PC-9 (cell line): ENCODE data around the gene CPNE4. TPM values are rescaled to one million over a fixed set of nuclear protein-coding genes. Genes with fewer than 3 reads are reported as not detected.
A peak's percentile ranks its signal among the peaks of the same experiment; 100 is the strongest.

Experiments used
- BruUV-seq: library from RNA; stranded (reverse); fragments of 400-500 nt; replicated peaks from 2 replicates; lab custom pipeline; 2021; lab: Mats Ljungman, UMichigan
- CTCF ChIA-PET: fragments of 300-600 bp; sonication (Branson Sonifier 250); formaldehyde crosslinking; loops from one replicate; lab custom pipeline; 2022; ENCODE audit warnings: antibody characterized with exemption; lab: Charles Lee
- POLR2A ChIA-PET: fragments of 300-600 bp; sonication (Branson Sonifier 250); formaldehyde crosslinking; loops from one replicate; lab custom pipeline; 2022; ENCODE audit warnings: antibody characterized with exemption; ENCODE audit not compliant: unreplicated experiment; lab: Charles Lee
- DNase-seq, 2 experiments: peaks; one replicate each; pipeline versions ENCODE4 v3.0.0 to v3.0.0-alpha.2; 2015 to 2022; ENCODE audit warnings: mixed read lengths in 1 of 2
- H2AFZ ChIP-seq: fragments of 200-600 bp; sonication (generic); 2 replicates; pipeline ENCODE4 v1.8.1; 2017; ENCODE audit warnings: antibody characterized with exemption
- H3F3A ChIP-seq: fragments of 200-600 bp; sonication (generic); 2 replicates; pipeline ENCODE4 v1.8.1; 2017; ENCODE audit warnings: antibody characterized with exemption, mild to moderate bottlenecking, low read depth; ENCODE audit not compliant: insufficient read depth
- H3K27ac ChIP-seq: fragments of 200-600 bp; sonication (generic); 2 replicates; pipeline ENCODE4 v1.6.1; 2016; ENCODE audit warnings: mixed run types
- H3K27me3 ChIP-seq: fragments of 200-600 bp; sonication (generic); 2 replicates; pipeline ENCODE4 v1.6.1; 2016; ENCODE audit warnings: low read depth, mixed run types; ENCODE audit not compliant: insufficient read depth
- H3K36me3 ChIP-seq: fragments of 200-600 bp; sonication (generic); 2 replicates; pipeline ENCODE4 v1.6.1; 2016; ENCODE audit warnings: low read depth, mixed run types
- H3K4me1 ChIP-seq: fragments of 200-600 bp; sonication (generic); replicated peaks from 2 replicates; pipeline ENCODE4 v1.6.1; 2016; ENCODE audit warnings: mixed run types; ENCODE audit not compliant: insufficient read depth
- H3K4me2 ChIP-seq: fragments of 200-600 bp; sonication (generic); 2 replicates; pipeline ENCODE4 v1.6.1; 2017; ENCODE audit warnings: mixed run types
- H3K4me3 ChIP-seq: fragments of 200-600 bp; sonication (generic); 2 replicates; pipeline ENCODE4 v1.6.1; 2016; ENCODE audit warnings: mixed run types
- H3K79me2 ChIP-seq: fragments of 200-600 bp; sonication (generic); 2 replicates; pipeline ENCODE4 v1.6.1; 2017; ENCODE audit warnings: low read depth, mixed run types
- H3K9me2 ChIP-seq: fragments of 200-600 bp; sonication (generic); 2 replicates; pipeline ENCODE4 v1.8.1; 2017; ENCODE audit warnings: mild to moderate bottlenecking; ENCODE audit not compliant: insufficient read depth
- H3K9me3 ChIP-seq: fragments of 200-600 bp; sonication (generic); 2 replicates; pipeline ENCODE4 v1.8.1; 2016; ENCODE audit warnings: low read depth; ENCODE audit not compliant: insufficient read depth
- H4K20me1 ChIP-seq: fragments of 200-600 bp; sonication (generic); 2 replicates; pipeline ENCODE4 v1.8.1; 2017; ENCODE audit not compliant: insufficient read depth
- EZH2 ChIP-seq: fragments of 200-600 bp; sonication (generic); IDR thresholded peaks from 2 replicates; pipeline ENCODE4 v1.8.0; 2017; ENCODE audit warnings: antibody characterized with exemption, low read depth
- intact Hi-C: fragments of 100-400 bp; cut with micrococcal nuclease; formaldehyde crosslinking; loops from one replicate; pipeline ENCODE4 v1.10.0; 2022; ENCODE audit not compliant: unreplicated experiment
- total RNA-seq: library from RNA; stranded (reverse); gene quantifications from 2 replicates; pipeline ENCODE4 v1.2.3, GENCODE V29; 2021
- TF ChIP-seq, protein P1 (sequence below): fragments of 200-600 bp; sonication (generic); conservative IDR thresholded peaks from 2 replicates; pipeline ENCODE4 v1.6.1; 2017; ENCODE audit warnings: mixed run types, antibody characterized with exemption, mild to moderate bottlenecking, moderate library complexity

Gene CPNE4
- total RNA-seq, 1 experiment from 2014 or later, result 0.22 TPM

DNA sequence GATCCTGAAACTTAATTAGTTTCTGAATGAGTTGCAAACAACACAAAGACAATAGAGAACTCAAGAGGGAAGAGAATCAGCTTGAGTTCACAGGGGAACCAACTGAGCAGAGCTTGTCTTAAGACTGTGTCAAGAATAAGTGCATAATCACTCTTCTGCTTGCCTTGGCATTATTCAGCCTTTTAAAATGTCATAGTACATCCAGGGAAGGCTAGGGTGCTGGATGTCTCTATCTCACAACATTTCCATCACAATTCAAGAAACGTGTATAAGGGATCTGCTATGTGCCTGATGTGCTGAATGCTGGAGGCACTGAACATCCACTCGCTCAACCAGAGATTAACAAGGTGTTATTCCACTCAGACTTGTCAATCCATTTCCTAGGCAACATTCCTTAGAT, 122.6 kb downstream of the CPNE4 start:
- Histone ChIP-seq H3K4me3 (no peak overlapping the region), H3K4me2 (no peak overlapping the region), H3K36me3 (no peaks in the 10 kb centered on the region), H3K4me1 (peaks cover 6% of the 10 kb centered on the region; the same call in 1 of the 2 replicates), H3K9me3 (no peaks in the 10 kb centered on the region), H3K79me2 (no peaks in the 10 kb centered on the region), H3K9me2 (no peaks in the 10 kb centered on the region), H3K27me3 (no peaks in the 10 kb centered on the region), H3K27ac (no peak overlapping the region), H4K20me1 (no peaks in the 10 kb centered on the region), H3F3A (no peaks in the 10 kb centered on the region), H2AFZ (no peak overlapping the region)
- no peak for DNase-seq
- ChIA-PET CTCF (no interaction called here), POLR2A (no interaction called here)
- TF ChIP-seq EZH2, result no peak
- TF ChIP-seq, protein P1, sequence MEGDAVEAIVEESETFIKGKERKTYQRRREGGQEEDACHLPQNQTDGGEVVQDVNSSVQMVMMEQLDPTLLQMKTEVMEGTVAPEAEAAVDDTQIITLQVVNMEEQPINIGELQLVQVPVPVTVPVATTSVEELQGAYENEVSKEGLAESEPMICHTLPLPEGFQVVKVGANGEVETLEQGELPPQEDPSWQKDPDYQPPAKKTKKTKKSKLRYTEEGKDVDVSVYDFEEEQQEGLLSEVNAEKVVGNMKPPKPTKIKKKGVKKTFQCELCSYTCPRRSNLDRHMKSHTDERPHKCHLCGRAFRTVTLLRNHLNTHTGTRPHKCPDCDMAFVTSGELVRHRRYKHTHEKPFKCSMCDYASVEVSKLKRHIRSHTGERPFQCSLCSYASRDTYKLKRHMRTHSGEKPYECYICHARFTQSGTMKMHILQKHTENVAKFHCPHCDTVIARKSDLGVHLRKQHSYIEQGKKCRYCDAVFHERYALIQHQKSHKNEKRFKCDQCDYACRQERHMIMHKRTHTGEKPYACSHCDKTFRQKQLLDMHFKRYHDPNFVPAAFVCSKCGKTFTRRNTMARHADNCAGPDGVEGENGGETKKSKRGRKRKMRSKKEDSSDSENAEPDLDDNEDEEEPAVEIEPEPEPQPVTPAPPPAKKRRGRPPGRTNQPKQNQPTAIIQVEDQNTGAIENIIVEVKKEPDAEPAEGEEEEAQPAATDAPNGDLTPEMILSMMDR, result no peak
- intact Hi-C loops, result no loop called here
- BruUV-seq, result no TSS peak

DNA sequence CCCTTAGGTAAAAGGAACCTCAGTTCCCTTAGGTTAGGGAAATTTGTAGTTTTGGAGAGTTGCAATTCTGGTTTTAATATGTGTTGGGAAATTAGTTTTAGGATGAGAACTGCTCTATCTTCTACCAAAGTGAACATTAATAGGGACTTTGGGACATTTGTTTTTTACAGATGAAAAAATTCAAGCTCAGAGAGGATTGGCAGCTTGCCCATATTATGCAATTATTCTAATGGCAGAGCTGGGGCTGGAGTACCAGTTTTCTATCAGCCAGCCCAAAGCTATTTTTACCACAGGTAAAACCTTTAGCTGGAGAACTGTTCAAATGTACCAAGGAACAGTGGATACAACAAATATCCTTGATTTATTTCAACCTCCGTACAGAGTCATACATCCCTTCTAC, 127.0 kb downstream of the CPNE4 start:
- Histone ChIP-seq H3K27ac (no peak overlapping the region), H3K4me1 (peaks cover 26% of the 10 kb centered on the region), H3K27me3 (no peaks in the 10 kb centered on the region), H4K20me1 (no peaks in the 10 kb centered on the region), H3K9me2 (no peaks in the 10 kb centered on the region), H3K4me3 (no peak overlapping the region), H3K4me2 (no peak overlapping the region), H3K36me3 (no peaks in the 10 kb centered on the region), H3F3A (peaks cover 17% of the 10 kb centered on the region), H2AFZ (no peak overlapping the region), H3K9me3 (no peaks in the 10 kb centered on the region), H3K79me2 (no peaks in the 10 kb centered on the region)
- no peak for DNase-seq
- intact Hi-C loops, result no loop called here
- BruUV-seq, result no TSS peak
- CTCF ChIA-PET, result interaction anchor here (0.6 kb wide), 1 partner anchor 26 kb away, joined by 5 read pairs; no protein-coding TSS in a partner anchor
- POLR2A ChIA-PET, result no interaction called here
- TF ChIP-seq EZH2, result no peak
- TF ChIP-seq, protein P1, result no peak

DNA sequence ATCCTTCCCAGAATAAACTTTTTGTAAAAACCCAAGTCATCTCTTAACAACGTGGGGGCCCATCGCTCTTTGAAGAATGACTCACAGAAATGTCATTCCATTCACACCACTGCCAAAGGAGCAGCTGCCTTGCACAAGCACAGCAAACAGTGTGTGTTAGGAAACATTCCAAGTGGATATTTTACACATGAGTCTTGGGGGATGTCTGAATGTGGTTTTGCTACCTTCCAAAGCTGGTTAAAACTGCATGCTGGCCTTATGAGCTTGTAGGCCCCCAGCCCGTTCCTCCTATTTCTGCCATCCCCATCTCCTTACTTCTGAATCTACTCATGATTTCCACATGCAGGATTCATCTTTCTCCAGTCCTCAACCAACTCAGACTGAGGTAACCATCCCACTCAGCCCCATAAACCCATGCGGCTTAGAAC, 130.8 kb downstream of the CPNE4 start:
- Histone ChIP-seq H3K36me3 (no peaks in the 10 kb centered on the region), H3K9me3 (no peaks in the 10 kb centered on the region), H3K27ac (peak overlapping the region; percentile 60), H4K20me1 (no peaks in the 10 kb centered on the region), H2AFZ (no peak overlapping the region), H3K4me2 (peak overlapping the region; percentile 63), H3K27me3 (no peaks in the 10 kb centered on the region), H3K4me1 (peaks cover 32% of the 10 kb centered on the region), H3K79me2 (no peaks in the 10 kb centered on the region), H3K9me2 (no peaks in the 10 kb centered on the region), H3K4me3 (no peak overlapping the region), H3F3A (peaks cover 17% of the 10 kb centered on the region)
- ChIA-PET POLR2A (interaction anchor here (0.7 kb wide), 1 partner anchor 107 kb away, joined by 5 read pairs; no protein-coding TSS in a partner anchor), CTCF (no interaction called here)
- no TSS peak for BruUV-seq
- intact Hi-C loops, result no loop called here
- DNase-seq, result peak; percentile 14 to 88
- TF ChIP-seq, protein P1, result no peak
- TF ChIP-seq EZH2, result no peak
